GM19455 (cell line): ENCODE measurements around the gene EVI2A.
"Not testable (repeated sequence)": the region's sequence is repeated elsewhere in the genome, so short reads cannot be mapped to it uniquely, and the experiment has no call there.

Experiments used
- ATAC-seq: cut with Tn5 transposase; IDR thresholded peaks from one replicate; pipeline ENCODE4 v1.9.1; 2021; ENCODE audit not compliant: unreplicated experiment

Gene EVI2A

GRCh38 chr17:31313982-31314781 is 7.2 kb downstream of the EVI2A start, which contains the start of gene EVI2B:
Gene EVI2B (minus strand): TSS chr17:31314054. CDS start chr17:31305609, 8,445 bp downstream.
- ATAC-seq: no peak

GRCh38 chr17:31312223-31312622 is 9.2 kb downstream of the EVI2A start:
- ATAC-seq: not testable (repeated sequence)

- ATAC-seq: no peak
Observed at GRCh38 chr17:31311526-31311925, 9.9 kb downstream of the EVI2A start.

GRCh38 chr17:31310886-31311285 is 10.5 kb downstream of the EVI2A start:
- ATAC-seq: no peak

- no peak for ATAC-seq
Observed at GRCh38 chr17:31310260-31310659, 11.2 kb downstream of the EVI2A start.

- no peak for ATAC-seq
Observed at GRCh38 chr17:31309556-31309955, 11.9 kb downstream of the EVI2A start.

- no peak for ATAC-seq
Observed at GRCh38 chr17:31308372-31309334, 12.8 kb downstream of the EVI2A start.

GRCh38 chr17:31307640-31308039 is 13.8 kb downstream of the EVI2A start:
- no peak for ATAC-seq

GRCh38 chr17:31299624-31300023 is 21.8 kb downstream of the EVI2A start:
- ATAC-seq: no peak

- ATAC-seq: no peak
Observed at GRCh38 chr17:31297090-31297489, 24.3 kb downstream of the EVI2A start, which contains the start of gene OMG. Gene OMG (minus strand): TSS chr17:31297239. CDS start chr17:31296331, 908 bp downstream.

GRCh38 chr17:31296142-31296541 is 25.3 kb downstream of the EVI2A start:
- no peak for ATAC-seq

GRCh38 chr17:31295489-31295871 is 25.9 kb downstream of the EVI2A start:
- ATAC-seq: no peak

- no peak for ATAC-seq
Observed at GRCh38 chr17:31294820-31295488, 26.5 kb downstream of the EVI2A start.

- ATAC-seq: no peak
Observed at GRCh38 chr17:31294231-31294630, 27.2 kb downstream of the EVI2A start.

- no peak for ATAC-seq
Observed at GRCh38 chr17:31293581-31293980, 27.8 kb downstream of the EVI2A start.

- ATAC-seq: no peak
Observed at GRCh38 chr17:31291820-31292219, 29.6 kb downstream of the EVI2A start.

GRCh38 chr17:31289790-31290189 is 31.6 kb downstream of the EVI2A start:
- ATAC-seq: no peak

- ATAC-seq: not testable (repeated sequence)
Observed at GRCh38 chr17:31287932-31288331, 33.5 kb downstream of the EVI2A start.

GRCh38 chr17:31286587-31286986 is 34.8 kb downstream of the EVI2A start:
- no peak for ATAC-seq

- ATAC-seq: no peak
Observed at GRCh38 chr17:31283841-31284240, 37.6 kb downstream of the EVI2A start.

GRCh38 chr17:31281061-31281460 is 40.4 kb downstream of the EVI2A start:
- ATAC-seq: no peak
